HG02588 (cell line): ENCODE results near the gene TSHZ3.

ENCODE experiments used
- ATAC-seq: cut with Tn5 transposase; IDR thresholded peaks from one replicate; pipeline ENCODE4 v1.9.1; 2021; ENCODE audit warnings: mild to moderate bottlenecking, moderate library complexity; ENCODE audit not compliant: unreplicated experiment

Gene TSHZ3

DNA sequence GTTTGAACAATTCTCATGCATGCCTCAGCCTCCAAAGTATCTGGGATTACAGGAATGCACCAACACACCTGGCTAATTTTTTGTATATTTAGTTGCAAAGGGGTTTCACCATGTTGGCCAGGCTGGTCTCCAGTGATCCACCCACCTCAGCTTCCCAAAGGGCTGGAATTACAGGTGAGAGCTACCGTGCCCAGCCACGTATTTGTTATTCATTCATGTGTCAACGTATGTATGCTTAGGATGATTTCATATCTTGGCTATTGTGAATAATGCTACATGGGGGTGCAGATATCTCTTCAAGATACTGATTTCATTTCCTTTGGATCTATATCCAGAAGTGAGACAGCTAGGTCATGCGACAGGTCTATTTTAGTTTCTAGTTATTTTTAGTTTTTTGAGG is 113.4 kb downstream of the TSHZ3 start:
- no peak for ATAC-seq

DNA sequence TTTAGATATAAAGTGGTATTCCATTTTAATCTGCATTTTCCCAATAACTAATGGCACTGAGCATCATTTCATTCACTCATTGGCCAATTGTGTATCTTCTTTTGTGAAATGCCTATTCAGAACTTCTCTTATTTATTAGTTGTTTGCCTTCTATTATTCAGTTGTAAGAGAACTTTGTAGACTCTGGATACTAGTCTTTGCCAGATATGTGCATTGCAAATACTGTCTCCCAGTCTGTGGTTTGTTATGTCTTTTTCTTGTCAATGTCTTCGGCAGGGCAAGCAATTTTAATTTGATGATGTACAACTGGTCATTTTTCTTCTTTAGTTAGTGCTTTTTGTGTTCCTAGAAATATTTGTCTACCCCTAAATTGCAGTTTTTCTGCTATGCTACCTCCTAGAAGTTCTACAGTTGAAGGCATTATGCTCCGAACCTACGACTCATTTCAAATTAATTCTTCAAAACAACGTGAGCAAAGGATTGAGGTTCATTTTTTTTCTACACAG is 115.9 kb downstream of the TSHZ3 start:
- ATAC-seq, result no peak

DNA sequence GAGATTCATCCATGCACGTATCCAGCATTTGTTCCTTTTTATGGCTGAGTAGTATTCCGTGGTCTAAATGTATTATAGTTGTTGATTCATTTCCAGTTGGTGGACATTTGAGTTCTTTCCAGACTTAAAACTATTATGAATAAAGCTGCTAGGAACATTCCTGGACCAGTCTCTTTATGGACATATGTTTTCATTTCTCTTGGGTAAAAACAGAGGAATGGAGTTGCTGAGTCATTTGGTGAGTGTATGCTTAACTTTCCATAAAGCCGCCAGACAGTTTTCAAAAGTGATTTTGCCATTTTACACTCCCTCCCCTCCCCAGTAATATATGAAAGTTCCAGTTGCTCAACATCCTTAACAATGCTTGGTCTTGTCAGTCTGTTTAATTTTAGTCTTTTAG is 116.4 kb downstream of the TSHZ3 start:
- ATAC-seq, result no peak

DNA sequence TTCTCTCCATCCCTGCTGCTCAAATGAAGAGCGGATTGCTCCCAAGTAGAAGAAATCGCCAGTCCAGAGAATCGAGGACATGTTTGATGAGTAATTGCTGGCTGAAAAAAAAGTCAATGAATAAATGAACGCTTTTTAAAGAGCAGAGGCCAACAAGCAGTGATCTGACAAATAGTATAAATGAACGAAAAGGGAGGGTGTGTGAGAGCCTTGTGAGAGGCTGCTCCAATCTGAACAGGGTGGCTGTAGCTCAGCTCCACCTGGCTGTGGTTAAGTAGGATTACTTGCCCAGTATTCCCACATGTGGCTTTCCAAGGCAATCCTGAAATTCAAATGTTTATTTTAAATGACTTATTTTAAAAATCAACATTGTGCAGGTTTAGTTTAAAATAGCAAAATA is 117.1 kb downstream of the TSHZ3 start:
- ATAC-seq, result no peak

DNA sequence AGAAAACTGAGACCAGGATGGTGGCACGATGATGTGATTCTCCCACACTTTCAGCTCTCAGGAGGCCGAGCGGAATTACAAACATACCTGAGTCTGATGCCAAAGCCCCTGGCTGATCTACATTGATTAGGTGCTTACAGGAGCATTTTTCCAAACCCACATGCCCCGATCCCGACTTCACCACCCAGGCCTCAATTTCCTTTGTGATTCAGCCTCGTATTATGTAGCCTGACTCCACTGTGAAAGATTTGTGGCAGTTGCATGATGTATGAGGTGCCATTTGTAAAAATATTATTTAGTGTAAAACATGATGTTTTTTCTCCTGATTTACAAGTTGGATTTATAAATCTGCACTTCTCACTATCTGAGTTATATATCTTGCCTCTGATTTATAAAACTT is 118.0 kb downstream of the TSHZ3 start:
- no peak for ATAC-seq

DNA sequence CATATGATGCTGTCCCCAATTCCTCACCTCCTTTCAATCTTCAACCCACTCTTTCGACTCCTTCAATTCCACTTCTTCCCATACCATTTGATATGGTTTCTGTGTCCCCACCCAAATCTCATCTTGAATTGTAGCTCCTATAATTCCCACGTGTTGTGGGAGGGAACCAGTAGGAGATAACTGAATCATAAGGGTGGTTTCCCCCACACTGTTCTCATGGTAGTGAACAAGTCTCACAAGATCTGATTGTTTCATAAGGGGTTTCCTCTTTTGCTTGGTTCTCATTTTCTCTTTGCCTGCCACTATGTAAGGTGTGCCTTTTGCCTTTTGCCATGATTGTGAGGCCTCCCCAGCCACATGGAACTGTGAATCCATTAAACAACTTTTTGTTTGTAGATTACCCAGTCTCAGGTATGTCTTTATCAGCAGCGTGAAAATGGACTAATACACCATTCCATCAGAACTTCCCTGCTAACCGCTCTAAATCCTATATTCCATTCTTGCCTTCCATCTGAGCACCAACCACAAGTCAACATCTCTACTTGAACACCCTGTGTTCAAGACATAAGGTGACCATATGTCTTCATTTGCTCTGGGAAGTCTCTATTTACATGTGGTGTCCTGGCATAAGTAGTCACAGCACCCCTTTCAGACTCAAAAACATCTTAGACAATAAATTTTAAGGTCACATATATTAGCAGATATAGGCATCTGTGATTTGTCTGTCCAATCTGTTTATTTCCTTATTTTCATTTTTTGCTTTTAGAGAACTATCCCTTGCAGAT is 122.9 kb downstream of the TSHZ3 start:
- ATAC-seq, result no peak
